HG03103 (cell line): Measurements from ENCODE around the gene TCFL5.

ENCODE experiments used
- ATAC-seq: cut with Tn5 transposase; IDR thresholded peaks from one replicate; pipeline ENCODE4 v1.9.1; 2021; ENCODE audit warnings: low read depth; ENCODE audit not compliant: unreplicated experiment

TCFL5 gene

DNA sequence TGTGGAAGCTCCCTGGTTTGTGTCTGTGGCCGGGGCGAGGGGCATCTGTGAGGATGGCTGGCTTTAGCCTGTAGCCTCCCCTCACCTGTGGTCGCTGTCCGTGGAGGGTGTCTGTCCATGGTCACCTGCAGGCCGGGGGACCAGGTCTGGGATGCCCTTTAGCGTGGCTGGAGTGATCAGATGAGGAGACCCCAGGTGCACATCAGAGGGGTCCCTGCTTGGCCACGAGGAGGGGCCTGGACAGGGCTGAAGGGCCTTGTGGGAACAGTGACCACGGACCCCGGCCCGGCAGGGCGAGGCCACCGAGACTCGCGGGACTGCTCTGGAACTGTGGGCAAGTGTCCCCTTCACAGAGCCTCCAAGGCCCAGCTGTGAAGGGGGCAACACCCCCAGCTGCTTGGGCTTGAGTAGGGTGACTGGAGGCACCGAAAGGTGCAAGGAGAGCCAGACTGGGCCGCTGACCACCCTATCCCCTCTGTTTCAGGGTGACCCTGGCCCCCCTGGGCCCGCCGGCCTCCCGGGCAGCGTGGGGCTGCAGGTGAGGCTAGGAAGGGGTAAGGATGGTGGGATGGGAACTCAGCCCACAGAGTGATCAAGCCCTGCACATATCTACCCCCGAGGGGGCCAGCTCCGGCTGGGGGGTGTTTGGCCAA is 36.2 kb downstream of the TCFL5 start:
- ATAC-seq, result no peak

GRCh38 chr20:62824476-62825332 is 36.9 kb downstream of the TCFL5 start:
- no peak for ATAC-seq

- no peak for ATAC-seq
Measured at GRCh38 chr20:62823688-62824475, 37.7 kb downstream of the TCFL5 start.

GRCh38 chr20:62822788-62823651 is 38.6 kb downstream of the TCFL5 start:
- ATAC-seq, result no peak

DNA sequence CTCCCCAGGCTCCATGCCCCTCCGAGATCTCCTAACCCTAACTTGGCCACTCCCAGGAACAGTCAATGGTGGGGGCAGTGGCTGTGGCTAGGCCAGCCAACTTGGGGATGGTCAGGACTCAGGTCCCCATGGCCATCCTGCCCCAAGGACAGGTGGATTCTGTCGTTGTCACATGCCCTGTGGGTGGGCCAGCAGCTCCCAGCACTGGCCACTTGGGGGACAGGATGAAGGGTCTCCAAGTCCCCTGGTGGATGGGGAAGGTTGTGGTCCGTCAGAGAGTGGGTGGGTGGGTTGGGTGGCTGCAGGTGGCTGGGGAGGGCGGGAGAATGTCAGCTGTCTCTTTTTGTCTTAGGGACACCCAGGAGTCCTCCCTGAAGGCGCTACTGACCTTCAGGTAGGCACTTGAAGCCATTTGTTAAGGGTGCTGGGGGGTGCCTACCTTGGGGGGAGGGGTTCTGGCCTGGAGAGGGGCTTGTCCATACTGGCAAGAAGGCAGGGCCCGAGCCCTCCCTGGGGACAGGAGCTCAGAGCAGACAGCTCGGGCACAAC is 39.3 kb downstream of the TCFL5 start:
- ATAC-seq, result no peak

GRCh38 chr20:62821726-62822210 is 39.9 kb downstream of the TCFL5 start:
- no peak for ATAC-seq

GRCh38 chr20:62820962-62821725 is 40.5 kb downstream of the TCFL5 start:
- no peak for ATAC-seq

GRCh38 chr20:62820208-62820961 is 41.2 kb downstream of the TCFL5 start:
- no peak for ATAC-seq

DNA sequence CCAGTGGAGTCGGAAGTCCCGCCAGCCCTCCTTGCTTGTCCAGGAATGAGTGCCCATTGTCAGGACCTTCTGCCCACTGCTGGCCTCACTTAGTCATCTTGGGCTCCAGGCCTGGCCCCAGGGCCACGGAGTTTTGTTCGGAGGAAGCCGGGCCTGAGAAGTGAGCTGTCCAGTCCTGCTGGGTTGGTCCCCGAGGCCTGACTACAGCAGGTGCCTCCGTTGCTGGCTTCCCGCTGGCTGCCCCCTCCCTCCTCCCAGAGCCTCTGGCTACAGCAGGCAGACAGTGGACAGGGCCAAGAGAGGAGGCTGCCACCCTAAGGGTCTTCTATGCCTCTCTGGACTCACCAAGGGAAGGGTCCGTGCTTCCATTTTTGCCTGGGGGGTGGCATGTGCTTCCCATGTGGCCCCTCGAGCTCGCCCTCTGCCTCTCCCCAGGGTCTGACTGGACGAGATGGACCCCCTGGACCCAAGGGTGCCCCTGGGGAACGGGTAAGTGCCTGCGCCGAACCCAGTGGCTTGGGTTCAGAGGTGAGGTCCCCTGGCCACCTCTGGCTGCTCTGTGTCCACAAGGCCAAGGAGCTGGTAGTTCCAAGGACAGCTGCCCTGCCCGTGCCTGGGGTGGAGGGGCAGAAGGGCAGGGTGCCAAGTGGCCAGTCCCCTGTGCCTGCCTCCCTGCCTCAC is 42.0 kb downstream of the TCFL5 start:
- ATAC-seq, result no peak

GRCh38 chr20:62818592-62819493 is 42.8 kb downstream of the TCFL5 start:
- ATAC-seq, result no peak

DNA sequence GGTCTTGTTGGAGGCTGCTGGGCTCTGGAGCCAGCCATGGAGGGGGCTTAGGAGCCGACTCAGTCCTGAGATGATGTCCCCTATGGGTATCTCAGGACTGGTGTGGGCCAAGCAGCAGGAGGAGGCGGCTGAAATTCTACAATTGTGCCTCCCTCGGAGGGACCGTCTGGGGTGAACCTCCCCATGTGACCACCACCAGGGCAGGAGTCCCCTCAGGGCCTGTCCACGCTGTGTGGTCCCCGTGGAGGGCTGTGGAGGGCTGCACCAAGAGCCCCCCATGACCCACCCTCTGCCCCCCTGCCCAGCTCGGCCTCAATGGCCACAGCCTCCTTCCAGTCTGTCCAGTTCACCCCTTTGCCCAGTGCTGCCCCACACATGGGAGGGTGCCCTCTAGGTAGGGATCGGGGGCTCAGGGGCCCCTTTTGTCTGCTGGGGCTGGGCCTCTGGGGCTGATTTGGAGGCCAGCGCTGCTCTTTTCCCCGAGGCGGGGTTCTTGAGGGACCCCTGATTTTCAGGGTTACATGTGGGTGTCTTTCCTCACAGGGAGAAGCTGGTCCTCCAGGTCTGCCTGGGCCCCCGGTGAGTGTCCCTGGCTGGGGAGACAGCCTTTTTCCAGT is 43.5 kb downstream of the TCFL5 start:
- ATAC-seq, result no peak

- ATAC-seq, result no peak
Measured at GRCh38 chr20:62816884-62817873, 44.4 kb downstream of the TCFL5 start, which contains the start of gene COL9A3. TSS of gene COL9A3 (plus strand) at chr20:62817050. CDS start at chr20:62817065, 15 bp downstream.

DNA sequence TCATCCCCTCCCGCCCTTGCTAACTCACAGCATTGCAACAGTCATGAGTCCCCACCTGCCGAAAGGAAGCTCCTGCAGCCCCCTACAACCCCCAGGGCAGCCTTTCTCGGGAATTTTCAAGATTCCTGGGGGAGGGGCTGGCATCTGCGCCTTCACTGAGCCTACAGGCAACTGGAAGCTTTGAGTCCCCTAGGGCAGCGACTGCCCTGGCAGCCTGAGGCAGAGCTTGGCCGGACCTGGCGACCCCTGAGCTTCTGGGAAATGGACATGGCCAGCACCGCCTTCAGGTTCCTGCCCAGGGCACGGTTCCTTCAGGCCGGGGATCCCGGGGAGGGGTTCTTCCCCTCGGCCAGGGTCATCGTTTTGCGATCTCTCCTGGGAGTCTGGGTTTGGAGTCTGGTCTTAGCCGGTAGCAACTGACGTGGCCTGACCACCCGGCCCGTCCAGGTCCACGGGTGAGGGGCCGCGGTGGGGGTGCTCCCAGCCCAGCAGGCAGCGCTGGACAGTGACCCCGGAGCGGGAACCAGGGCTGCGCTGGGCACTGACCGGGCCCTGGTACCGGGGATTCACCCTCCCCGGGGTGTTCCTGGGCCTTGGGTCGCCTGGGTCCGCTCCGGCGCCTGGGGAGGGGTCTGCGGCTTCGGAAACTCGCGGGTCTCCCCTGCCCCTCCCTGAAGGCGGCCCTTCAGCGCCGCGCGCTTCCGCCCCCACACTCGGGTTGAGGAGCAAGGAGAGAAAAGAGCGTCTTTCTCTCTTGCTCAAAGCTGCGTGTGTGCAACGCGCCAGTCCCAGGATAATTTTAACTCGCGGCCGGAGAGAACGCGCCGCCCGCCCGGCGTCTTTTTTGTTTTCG is 45.4 kb downstream of the TCFL5 start:
- no peak for ATAC-seq
